Peyer's patch (tissue), 4 donors: ENCODE data around the gene PHC3. TPM values are rescaled to one million over a fixed set of nuclear protein-coding genes. Genes with fewer than 3 reads are reported as not detected.

Experiments used
- DNase-seq, 3 donors: peaks; one replicate each; pipeline ENCODE4 v3.0.0-alpha.2; 2017 to 2019
- H3K27ac ChIP-seq, 4 donors: fragments of 200-600 bp; sonication (generic); one replicate each; pipeline ENCODE4 v1.5.1; 2016 to 2019
- H3K27me3 ChIP-seq, 2 donors: fragments of 200-600 bp; sonication (generic); one replicate each; pipeline ENCODE4 v1.5.1; 2019
- H3K36me3 ChIP-seq, 3 donors: fragments of 200-600 bp; sonication (generic); one replicate each; pipeline ENCODE4 v1.5.1; 2016 to 2019
- H3K4me1 ChIP-seq, 4 donors: fragments of 200-600 bp; sonication (generic); one replicate each; pipeline ENCODE4 v1.5.1; 2016 to 2019
- H3K4me3 ChIP-seq, 4 donors: fragments of 200-600 bp; sonication (generic); 1 replicate in 3 of 4; 2 replicates in 1 of 4; pipeline ENCODE4 v1.5.1; 2016 to 2019; ENCODE audit warnings: mild to moderate bottlenecking in 1 of 4
- H3K9me3 ChIP-seq, 4 donors: fragments of 200-600 bp; sonication (generic); one replicate each; pipeline ENCODE4 v1.5.1; 2016 to 2019; ENCODE audit warnings: mild to moderate bottlenecking in 1 of 4
- CTCF ChIP-seq, 6 experiments: fragments of 450-650 bp in 4 of 6; fragments of 200-600 bp in 2 of 6; sonication (generic) in 1 of 6; IDR thresholded peaks; one replicate each; pipeline ENCODE4 v1.5.1; 2017 to 2019; ENCODE audit warnings: antibody characterized with exemption in 6 of 6, mild to moderate bottlenecking in 3 of 6, moderate library complexity in 1 of 6
- POLR2A ChIP-seq, 2 donors: fragments of 450-650 bp; IDR thresholded peaks; one replicate each; pipeline ENCODE4 v1.5.1; 2017; ENCODE audit warnings: antibody characterized with exemption in 2 of 2, mild to moderate bottlenecking in 2 of 2, moderate library complexity in 2 of 2
- total RNA-seq, 4 donors: library from RNA; depleted of rRNA; stranded (reverse); fragments of >200 nt; gene quantifications; one replicate each; pipeline ENCODE4 v1.1.0, GENCODE V29; 2016

PHC3 gene
- total RNA-seq, 4 donors from 2014 or later: 52.4 to 234 (median 83.2) TPM

GRCh38 chr3:170205302-170205701 lies 23.8 kb upstream of the PHC3 start:
- TF ChIP-seq CTCF (IDR thresholded peaks at IDR 0.05): no peak
- no peak for TF ChIP-seq POLR2A (IDR thresholded peaks at IDR 0.05)
- Histone ChIP-seq H3K36me3 (no peaks in the 10 kb centered on the region), H3K4me1 (no peaks in the 10 kb centered on the region), H3K9me3 (no peaks in the 10 kb centered on the region), H3K27ac (no peak overlapping the region), H3K4me3 (no peak overlapping the region), H3K27me3 (no peaks in the 10 kb centered on the region)
- no peak for DNase-seq

GRCh38 chr3:170204509-170204908 lies 23.0 kb upstream of the PHC3 start:
- H3K36me3 ChIP-seq: no peaks in the 10 kb centered on the region

GRCh38 chr3:170204023-170204472 lies 22.5 kb upstream of the PHC3 start:
- Histone ChIP-seq H3K27me3 (no peaks in the 10 kb centered on the region), H3K4me3 (no peak overlapping the region), H3K9me3 (no peaks in the 10 kb centered on the region), H3K4me1 (no peaks in the 10 kb centered on the region), H3K27ac (no peak overlapping the region), H3K36me3 (no peaks in the 10 kb centered on the region)
- no peak for DNase-seq
- no peak for TF ChIP-seq CTCF (IDR thresholded peaks at IDR 0.05)
- no peak for TF ChIP-seq POLR2A (IDR thresholded peaks at IDR 0.05)

More at GRCh38 chr3:170204509-170204908, 23.0 kb upstream of the PHC3 start:
- no peaks in the 10 kb centered on the region for H3K9me3 ChIP-seq
- H3K27me3 ChIP-seq: no peaks in the 10 kb centered on the region
- no peak overlapping the region for H3K4me3 ChIP-seq
- H3K4me1 ChIP-seq: no peaks in the 10 kb centered on the region
- TF ChIP-seq CTCF (IDR thresholded peaks at IDR 0.05) (no peak), POLR2A (IDR thresholded peaks at IDR 0.05) (no peak)
- no peak for DNase-seq
- no peak overlapping the region for H3K27ac ChIP-seq

GRCh38 chr3:170203457-170203856 lies 21.9 kb upstream of the PHC3 start:
- Histone ChIP-seq H3K4me1 (no peaks in the 10 kb centered on the region), H3K27ac (no peak overlapping the region), H3K4me3 (no peak overlapping the region), H3K27me3 (no peaks in the 10 kb centered on the region), H3K9me3 (no peaks in the 10 kb centered on the region), H3K36me3 (no peaks in the 10 kb centered on the region)
- DNase-seq: no peak
- TF ChIP-seq CTCF (IDR thresholded peaks at IDR 0.05): no peak

- Histone ChIP-seq H3K27ac (no peak overlapping the region), H3K4me3 (no peak overlapping the region), H3K36me3 (no peaks in the 10 kb centered on the region), H3K9me3 (no peaks in the 10 kb centered on the region), H3K27me3 (no peaks in the 10 kb centered on the region), H3K4me1 (no peaks in the 10 kb centered on the region)
- DNase-seq: no peak
- TF ChIP-seq POLR2A (IDR thresholded peaks at IDR 0.05) (no peak), CTCF (IDR thresholded peaks at IDR 0.05) (no peak)
These were observed 20.0 kb upstream of the PHC3 start for GRCh38 chr3:170201527-170201926.

DNA sequence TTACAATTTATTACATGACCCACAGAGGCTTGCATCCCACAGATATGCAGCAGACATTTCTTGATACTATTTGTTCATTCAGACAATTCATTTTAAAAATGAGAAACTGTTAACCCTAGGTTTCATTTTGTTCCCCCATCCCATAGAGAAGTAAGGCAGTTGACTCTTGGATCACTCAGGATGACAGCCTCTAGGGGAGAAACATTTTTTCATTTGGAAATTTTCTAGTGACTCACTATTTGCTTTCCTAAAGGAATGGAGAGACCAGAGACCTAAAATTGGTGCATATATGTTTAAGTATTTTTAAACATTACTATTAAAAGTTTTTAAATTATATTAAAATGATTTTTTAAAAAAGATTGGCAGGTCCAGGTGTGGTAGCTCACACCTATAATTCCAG lies 19.5 kb upstream of the PHC3 start:
- H3K27ac ChIP-seq: no peak overlapping the region
- TF ChIP-seq CTCF (IDR thresholded peaks at IDR 0.05) (no peak), POLR2A (IDR thresholded peaks at IDR 0.05) (no peak)
- no peak overlapping the region for H3K4me3 ChIP-seq
- H3K36me3 ChIP-seq: no peaks in the 10 kb centered on the region
- H3K9me3 ChIP-seq: no peaks in the 10 kb centered on the region
- H3K4me1 ChIP-seq: no peaks in the 10 kb centered on the region
- H3K27me3 ChIP-seq: no peaks in the 10 kb centered on the region
- DNase-seq: no peak
